MM.1S (cell line): ENCODE data around the gene GSE1.

ENCODE experiments used
- DNase-seq: peaks from one replicate; pipeline ENCODE4 v3.0.0-alpha.2; 2015
- H2AFZ ChIP-seq: fragments of 300-600 bp; sonication (generic); 2 replicates; pipeline ENCODE4 v1.6.0; 2016; ENCODE audit warnings: antibody characterized with exemption, low read length
- H3F3A ChIP-seq: fragments of 300-600 bp; sonication (generic); 2 replicates; pipeline ENCODE4 v1.6.1; 2016; ENCODE audit warnings: mild to moderate bottlenecking, antibody characterized with exemption, low read length, moderate library complexity, mixed read lengths; ENCODE audit not compliant: insufficient read depth
- H3K27ac ChIP-seq: fragments of 300-600 bp; sonication (generic); 2 replicates; pipeline ENCODE4 v1.5.1; 2016; ENCODE audit warnings: mild to moderate bottlenecking, low read length
- H3K27me3 ChIP-seq: fragments of 300-600 bp; sonication (generic); replicated peaks from 2 replicates; pipeline ENCODE4 v1.6.0; 2016; ENCODE audit warnings: low read length; ENCODE audit not compliant: insufficient read depth
- H3K36me3 ChIP-seq: fragments of 300-600 bp; sonication (generic); replicated peaks from 2 replicates; pipeline ENCODE4 v1.6.1; 2016; ENCODE audit warnings: mild to moderate bottlenecking, low read length, mixed read lengths; ENCODE audit not compliant: insufficient read depth
- H3K4me1 ChIP-seq: fragments of 300-600 bp; sonication (generic); 2 replicates; pipeline ENCODE4 v1.6.1; 2016; ENCODE audit warnings: low read length, mixed read lengths
- H3K4me2 ChIP-seq: fragments of 300-600 bp; sonication (generic); 2 replicates; pipeline ENCODE4 v1.6.0; 2016; ENCODE audit warnings: low read depth, low read length
- H3K4me3 ChIP-seq: fragments of 300-600 bp; sonication (generic); 2 replicates; pipeline ENCODE4 v1.5.1; 2016; ENCODE audit warnings: low read length, mixed read lengths
- H3K79me2 ChIP-seq: fragments of 300-600 bp; sonication (generic); 2 replicates; pipeline ENCODE4 v1.6.1; 2016; ENCODE audit warnings: mixed run types, low read length, mixed read lengths
- H3K9ac ChIP-seq: fragments of 300-600 bp; sonication (generic); 2 replicates; pipeline ENCODE4 v1.6.1; 2016; ENCODE audit warnings: low read length, mixed read lengths
- H3K9me2 ChIP-seq: fragments of 300-600 bp; sonication (generic); replicated peaks from 2 replicates; pipeline ENCODE4 v1.6.1; 2016; ENCODE audit warnings: mild to moderate bottlenecking, low read length, mixed read lengths; ENCODE audit not compliant: insufficient read depth
- H3K9me3 ChIP-seq: fragments of 300-600 bp; sonication (generic); replicated peaks from 2 replicates; pipeline ENCODE4 v1.6.1; 2016; ENCODE audit warnings: mild to moderate bottlenecking, low read length, mixed read lengths; ENCODE audit not compliant: insufficient read depth
- H4K20me1 ChIP-seq: fragments of 300-600 bp; sonication (generic); 2 replicates; pipeline ENCODE4 v1.6.1; 2016; ENCODE audit warnings: mild to moderate bottlenecking, low read length, moderate library complexity, mixed read lengths; ENCODE audit not compliant: insufficient read depth
- EZH2 ChIP-seq: fragments of 300-600 bp; sonication (generic); optimal IDR thresholded peaks from 2 replicates; pipeline ENCODE3; 2017; ENCODE audit warnings: low read depth, mild to moderate bottlenecking, antibody characterized with exemption, low read length, mixed read lengths
- EZH2phosphoT487 ChIP-seq: fragments of 300-600 bp; sonication (generic); IDR thresholded peaks from 2 replicates; pipeline ENCODE4 v1.6.1; 2018; ENCODE audit warnings: antibody characterized with exemption, low read length
- TF ChIP-seq, protein P1 (sequence below): fragments of 300-600 bp; sonication (generic); IDR thresholded peaks from 2 replicates; pipeline ENCODE4 v1.5.1; 2016; ENCODE audit warnings: antibody characterized with exemption, low read length, mixed read lengths

The GSE1 gene

DNA sequence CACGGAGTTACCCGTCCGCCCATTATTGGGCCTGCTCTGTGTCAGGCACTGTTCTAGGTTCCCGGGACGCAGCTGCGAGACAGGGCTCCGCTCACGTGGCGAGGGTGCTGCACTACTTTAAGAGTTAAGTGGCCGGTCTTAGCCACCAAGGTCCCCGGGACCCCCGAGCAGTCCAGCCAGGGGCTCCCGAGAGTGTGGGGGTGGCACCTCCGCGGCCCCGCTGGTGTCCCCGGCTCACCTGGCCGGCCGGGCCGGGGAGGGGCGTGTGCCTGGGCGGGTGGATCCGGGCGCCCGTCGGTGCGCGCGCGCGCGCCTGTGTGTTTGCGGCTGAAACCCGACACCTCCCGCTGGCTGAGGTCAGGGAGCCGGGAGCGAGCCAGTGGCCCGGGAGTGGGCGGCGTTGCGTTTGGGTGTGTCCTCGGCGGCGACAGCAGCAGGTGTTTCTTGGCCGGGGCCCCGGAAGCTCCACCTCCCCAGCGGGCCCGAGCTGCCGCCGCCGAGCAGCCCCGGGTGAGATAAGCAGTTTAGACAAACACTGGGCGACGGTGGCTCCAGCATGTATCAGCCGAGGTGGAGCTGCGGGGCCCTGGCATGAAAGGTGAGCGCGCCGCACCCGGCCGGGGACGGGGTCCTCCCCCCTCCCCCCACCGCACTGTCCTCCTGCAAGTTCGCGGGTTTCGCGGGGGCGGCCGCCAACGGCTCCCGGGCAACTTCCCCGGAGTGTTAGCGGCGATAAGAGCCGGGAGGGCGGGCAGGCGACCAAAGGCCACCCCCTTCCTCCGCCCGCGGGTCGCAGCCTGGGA, at the start of gene GSE1:
Gene GSE1, plus strand, starts transcription at position 522 of the 803 bp plus-strand sequence. Its CDS starts 70 bp downstream, at position 592.
- Histone ChIP-seq H3K4me1 (no peaks in the 10 kb centered on the region), H3K27ac (peak within 1 kb of the TSS; percentile 45; the same call in 1 of the 2 replicates)

GRCh38 chr16:85563515-85564276, 49.4 kb upstream of the GSE1 start:
- Histone ChIP-seq H3K4me2 (no peak overlapping the region), H3K27ac (no peak overlapping the region), H4K20me1 (no peaks in the 10 kb centered on the region), H3K36me3 (no peaks in the 10 kb centered on the region), H3K4me1 (0 out of 2 replicates have a peak, but pooled peaks cover 3% of the 10 kb centered on the region), H3K4me3 (no peak overlapping the region), H3K9me2 (no peaks in the 10 kb centered on the region), H3K79me2 (peaks cover 93% of the 10 kb centered on the region), H3K9me3 (no peaks in the 10 kb centered on the region), H3K9ac (no peak overlapping the region), H3K27me3 (no peaks in the 10 kb centered on the region), H2AFZ (no peak overlapping the region), H3F3A (no peaks in the 10 kb centered on the region)
- no peak for DNase-seq
- TF ChIP-seq EZH2 (no peak), EZH2phosphoT487 (no peak)
- TF ChIP-seq, protein P1, sequence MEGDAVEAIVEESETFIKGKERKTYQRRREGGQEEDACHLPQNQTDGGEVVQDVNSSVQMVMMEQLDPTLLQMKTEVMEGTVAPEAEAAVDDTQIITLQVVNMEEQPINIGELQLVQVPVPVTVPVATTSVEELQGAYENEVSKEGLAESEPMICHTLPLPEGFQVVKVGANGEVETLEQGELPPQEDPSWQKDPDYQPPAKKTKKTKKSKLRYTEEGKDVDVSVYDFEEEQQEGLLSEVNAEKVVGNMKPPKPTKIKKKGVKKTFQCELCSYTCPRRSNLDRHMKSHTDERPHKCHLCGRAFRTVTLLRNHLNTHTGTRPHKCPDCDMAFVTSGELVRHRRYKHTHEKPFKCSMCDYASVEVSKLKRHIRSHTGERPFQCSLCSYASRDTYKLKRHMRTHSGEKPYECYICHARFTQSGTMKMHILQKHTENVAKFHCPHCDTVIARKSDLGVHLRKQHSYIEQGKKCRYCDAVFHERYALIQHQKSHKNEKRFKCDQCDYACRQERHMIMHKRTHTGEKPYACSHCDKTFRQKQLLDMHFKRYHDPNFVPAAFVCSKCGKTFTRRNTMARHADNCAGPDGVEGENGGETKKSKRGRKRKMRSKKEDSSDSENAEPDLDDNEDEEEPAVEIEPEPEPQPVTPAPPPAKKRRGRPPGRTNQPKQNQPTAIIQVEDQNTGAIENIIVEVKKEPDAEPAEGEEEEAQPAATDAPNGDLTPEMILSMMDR, result no peak

More for the DNA sequence above, at the start of gene GSE1:
- Histone ChIP-seq H3K27me3 (no peaks in the 10 kb centered on the region), H3K4me2 (peak within 1 kb of the TSS; percentile 54; the same call in 1 of the 2 replicates), H3F3A (0 out of 2 replicates have a peak, but pooled peaks cover 4% of the 10 kb centered on the region), H3K36me3 (no peaks in the 10 kb centered on the region), H2AFZ (no peak within 1 kb of the TSS), H4K20me1 (no peaks in the 10 kb centered on the region), H3K9ac (no peak within 1 kb of the TSS), H3K79me2 (peaks cover 34% of the 10 kb centered on the region), H3K9me3 (no peaks in the 10 kb centered on the region), H3K4me3 (peak within 1 kb of the TSS; percentile 41), H3K9me2 (no peaks in the 10 kb centered on the region)
- peak; percentile 83 for DNase-seq
- TF ChIP-seq EZH2phosphoT487, result no peak
- TF ChIP-seq, protein P1, result no peak
- no peak for TF ChIP-seq EZH2

GRCh38 chr16:85564277-85565051, 48.7 kb upstream of the GSE1 start:
- Histone ChIP-seq H3K9ac (no peak overlapping the region), H4K20me1 (no peaks in the 10 kb centered on the region), H3F3A (no peaks in the 10 kb centered on the region; the same call in 1 of the 2 replicates), H3K4me2 (no peak overlapping the region), H3K27me3 (no peaks in the 10 kb centered on the region), H3K27ac (no peak overlapping the region), H2AFZ (no peak overlapping the region), H3K9me2 (no peaks in the 10 kb centered on the region), H3K4me1 (peaks cover 5% of the 10 kb centered on the region; the same call in 1 of the 2 replicates), H3K36me3 (no peaks in the 10 kb centered on the region), H3K9me3 (no peaks in the 10 kb centered on the region), H3K4me3 (no peak overlapping the region), H3K79me2 (peaks cover 93% of the 10 kb centered on the region)
- TF ChIP-seq EZH2 (no peak), EZH2phosphoT487 (no peak)
- TF ChIP-seq, protein P1, result peak; percentile 45
- no peak for DNase-seq
